ENCODE measurements around the gene EPS8L2.

- TF ChIP-seq POLR2A (conservative IDR thresholded peaks at IDR 0.05): no peak
- TF ChIP-seq, protein P1, sequence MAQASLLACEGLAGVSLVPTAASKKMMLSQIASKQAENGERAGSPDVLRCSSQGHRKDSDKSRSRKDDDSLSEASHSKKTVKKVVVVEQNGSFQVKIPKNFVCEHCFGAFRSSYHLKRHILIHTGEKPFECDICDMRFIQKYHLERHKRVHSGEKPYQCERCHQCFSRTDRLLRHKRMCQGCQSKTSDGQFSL (CRISPR knock-in tag; IDR thresholded peaks at IDR 0.05): no peak
- TF ChIP-seq, protein P1 (tag; IDR thresholded peaks at IDR 0.05): no peak
- TF ChIP-seq NCOR1 (IDR thresholded peaks at IDR 0.05): no peak
- TF ChIP-seq FOXP1 (CRISPR knock-in tag; IDR thresholded peaks at IDR 0.05): no peak
- TF ChIP-seq HNRNPH1 (optimal IDR thresholded peaks at IDR 0.05; ENCODE audit: low read depth, low read length): no peak
- no peak for TF ChIP-seq ARNT (IDR thresholded peaks at IDR 0.05)
- TF ChIP-seq ZNF41 (CRISPR knock-in tag; conservative IDR thresholded peaks at IDR 0.05): no peak
- no peak for TF ChIP-seq ZNF274 (IDR thresholded peaks at IDR 0.05; ENCODE audit: borderline replicate concordance, low read depth, low read length)
- TF ChIP-seq MTA3 (IDR thresholded peaks at IDR 0.05; ENCODE audit: borderline replicate concordance): no peak
These were observed 40.8 kb upstream of the EPS8L2 start for GRCh38 chr11:665062-665703.
